Inferior parietal cortex (tissue), 1 donor: Measurements from ENCODE around the gene B3GALNT2.
"Not testable (repeated sequence)": the region's sequence is repeated elsewhere in the genome, so short reads cannot be mapped to it uniquely, and the experiment has no call there.

Experiments
- DNase-seq: peaks from one replicate; pipeline ENCODE4 v3.0.0-alpha.2; 2016; ENCODE audit errors: extremely low spot score

Gene B3GALNT2

DNA sequence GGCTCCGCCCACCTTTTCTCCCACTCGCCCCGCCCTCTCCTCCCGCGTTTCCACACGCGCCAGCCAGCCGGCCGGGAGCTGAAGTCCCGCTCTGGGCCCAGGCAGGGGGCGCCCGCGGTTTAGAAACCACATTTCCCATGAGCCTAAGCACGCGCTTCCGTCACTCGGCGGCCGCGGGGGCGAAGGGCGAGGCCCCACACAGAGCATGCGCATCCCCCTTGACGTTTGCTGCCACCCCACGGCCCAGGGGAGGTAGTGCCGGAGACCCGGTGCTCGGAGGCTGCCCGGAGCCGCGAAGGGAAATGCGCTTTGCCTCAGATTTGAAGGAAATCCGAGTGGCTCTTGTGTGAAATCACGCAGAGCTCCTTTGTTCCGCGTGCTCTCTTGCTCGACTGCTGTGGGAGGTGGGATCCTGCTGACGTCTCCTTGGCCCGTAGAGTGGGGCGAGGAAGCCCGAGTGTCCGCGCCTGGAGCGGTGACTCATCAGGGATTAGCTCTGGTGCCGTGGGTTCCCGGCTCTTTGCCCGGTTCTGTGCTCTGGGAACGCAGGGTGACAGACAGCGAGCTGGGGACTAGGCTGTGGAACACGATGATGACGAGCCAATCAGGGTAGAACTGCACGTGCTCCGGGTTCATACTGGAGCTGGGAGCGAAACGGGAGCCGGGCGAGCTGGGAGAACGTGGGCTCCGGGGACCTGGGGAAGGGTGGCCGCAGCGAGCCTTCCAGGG lies 406 bp upstream of the B3GALNT2 start:
- peak; percentile 99 for DNase-seq

GRCh38 chr1:235503403-235504121 lies 690 bp downstream of the B3GALNT2 start:
- peak; percentile 47 for DNase-seq

DNA sequence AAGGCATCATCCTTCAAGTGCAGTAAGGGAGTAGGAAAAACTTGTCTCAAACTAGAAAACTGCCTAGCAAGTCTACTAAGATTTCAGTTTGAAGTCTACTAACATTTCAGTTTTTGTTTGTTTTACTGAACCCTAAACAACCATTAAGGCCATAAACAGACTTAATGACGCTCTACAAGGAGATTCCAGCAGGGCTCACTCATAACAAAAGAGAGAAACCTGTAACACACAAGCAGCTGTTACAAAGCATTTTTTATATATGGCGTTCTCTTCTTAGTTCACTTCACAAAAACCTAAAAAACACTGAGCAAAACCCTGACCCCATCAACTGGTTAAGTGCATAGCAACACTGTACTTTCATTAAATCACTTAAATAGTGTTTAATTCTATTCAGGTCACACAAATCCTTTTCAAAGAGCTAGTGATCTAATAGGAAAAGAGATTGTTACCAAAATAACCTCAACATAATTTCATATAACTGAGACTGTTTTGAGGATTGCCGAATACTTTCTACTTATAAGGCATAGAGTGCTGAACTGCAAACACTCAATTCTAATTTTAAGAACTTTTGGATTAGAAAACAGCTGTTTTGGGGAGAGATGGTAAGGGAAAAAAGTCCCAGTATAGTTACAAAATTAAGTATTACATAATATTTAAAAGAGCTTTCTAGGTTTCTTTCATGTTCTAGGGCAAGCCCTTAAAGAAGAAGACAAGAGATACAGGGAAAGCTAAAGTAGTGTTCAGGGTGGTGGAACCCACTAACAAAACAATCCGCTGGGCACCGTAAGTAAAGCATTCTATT lies 1.4 kb downstream of the B3GALNT2 start:
- peak; percentile 11 for DNase-seq

DNA sequence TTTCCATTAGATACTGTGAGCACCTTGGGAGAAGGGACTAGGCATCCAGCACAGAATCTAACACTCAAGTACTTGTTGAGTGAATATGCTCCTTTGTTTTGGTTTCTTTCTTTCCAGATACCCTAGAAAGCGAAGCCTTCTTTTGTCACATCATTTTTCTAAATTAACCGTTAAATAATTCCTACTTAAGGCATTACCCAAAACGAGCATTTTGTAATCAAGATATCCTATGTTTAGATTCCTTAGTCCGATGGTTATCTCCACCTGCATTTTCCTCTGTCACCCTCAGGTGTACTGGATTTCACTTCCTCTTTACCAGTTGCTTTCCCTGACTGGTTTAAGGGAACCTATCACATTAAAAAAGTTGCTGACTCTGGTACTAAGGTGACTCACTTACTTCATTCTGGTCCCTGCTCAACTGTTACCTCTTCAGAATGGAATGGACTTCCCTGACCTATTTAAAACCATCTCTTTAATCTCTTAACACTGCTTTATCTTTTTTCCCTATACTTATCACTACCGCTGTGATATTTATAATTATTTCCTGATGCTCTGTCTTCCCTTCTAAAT lies 3.2 kb downstream of the B3GALNT2 start:
- DNase-seq = no peak

DNA sequence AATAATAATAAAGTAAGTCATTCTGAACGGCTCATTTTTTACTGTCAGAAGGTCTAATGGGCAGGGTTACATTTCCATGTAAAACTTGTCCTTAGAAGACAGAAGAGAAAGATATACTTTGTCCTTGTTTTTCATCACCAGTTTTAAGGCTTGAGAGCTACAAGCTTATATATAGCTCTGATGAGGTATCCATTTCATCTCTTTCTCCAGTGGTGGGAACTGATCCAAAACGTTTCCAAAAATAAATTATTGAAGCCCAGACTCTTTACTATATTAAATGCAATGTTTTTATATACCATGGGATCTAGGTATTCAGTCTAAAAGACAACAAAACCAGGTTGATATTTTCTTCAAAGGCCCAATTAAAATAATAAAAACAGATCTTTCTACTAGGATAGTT lies 8.7 kb downstream of the B3GALNT2 start:
- no peak for DNase-seq

GRCh38 chr1:235495030-235495429 lies 9.2 kb downstream of the B3GALNT2 start:
- DNase-seq = no peak

GRCh38 chr1:235494531-235494930 lies 9.7 kb downstream of the B3GALNT2 start:
- no peak for DNase-seq

- DNase-seq = no peak
Measured at GRCh38 chr1:235491644-235492043, 12.6 kb downstream of the B3GALNT2 start.

DNA sequence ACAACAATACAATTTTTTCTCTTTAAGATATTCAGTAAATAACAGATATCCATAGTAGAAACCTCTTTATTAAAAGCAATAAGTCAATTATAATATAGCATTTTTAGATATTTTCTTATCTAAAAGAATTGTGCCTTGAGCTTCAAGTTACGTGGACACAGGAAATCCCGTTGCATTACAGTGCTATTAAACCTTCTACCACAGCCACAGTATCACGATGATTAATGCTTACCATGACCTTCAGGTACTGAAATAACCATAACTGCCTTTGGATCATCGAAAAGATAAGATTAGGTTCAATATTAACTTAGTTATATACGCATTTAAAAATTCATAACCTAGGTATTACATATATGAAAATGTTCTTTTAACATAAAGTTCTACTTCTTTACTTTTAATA lies 17.9 kb downstream of the B3GALNT2 start:
- DNase-seq = no peak

DNA sequence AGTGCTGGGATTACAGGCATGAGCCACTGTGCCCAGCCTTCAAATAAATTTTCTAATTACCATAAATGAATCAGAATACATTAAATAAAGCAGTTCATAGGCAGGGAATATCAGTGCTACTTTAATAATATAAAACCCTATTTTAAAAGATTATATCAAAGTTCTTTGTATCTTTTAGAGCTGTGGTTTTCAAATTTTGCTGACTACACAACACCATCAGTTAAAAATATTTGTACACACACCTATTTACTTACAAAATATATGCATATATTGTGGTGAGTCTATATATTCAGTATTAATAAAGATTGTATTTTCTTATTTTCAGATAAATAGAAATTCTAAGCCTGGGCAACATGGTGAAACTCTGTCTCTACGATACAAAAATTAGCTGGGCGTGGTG lies 18.7 kb downstream of the B3GALNT2 start:
- no peak for DNase-seq

GRCh38 chr1:235483090-235483489 lies 21.2 kb downstream of the B3GALNT2 start:
- DNase-seq = no peak

DNA sequence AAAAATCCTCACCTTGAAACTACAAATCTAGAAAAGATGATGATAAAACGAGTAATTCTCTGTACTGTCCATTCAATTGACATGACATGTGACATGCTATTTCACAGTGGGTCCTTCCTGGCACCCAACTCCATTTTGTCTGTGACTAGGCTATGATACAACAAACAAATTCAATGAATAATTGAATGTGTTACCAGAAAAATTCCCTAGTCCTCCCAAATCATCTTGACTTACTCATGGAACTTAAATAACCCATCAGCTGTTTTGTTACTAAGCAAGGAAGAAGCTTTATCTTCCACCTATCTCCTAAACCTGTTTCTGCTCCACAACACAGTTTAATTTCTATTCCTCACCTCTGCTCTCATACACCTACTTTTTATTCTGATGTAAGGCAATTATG lies 30.4 kb downstream of the B3GALNT2 start:
- DNase-seq = no peak

GRCh38 chr1:235470741-235471439 lies 33.4 kb downstream of the B3GALNT2 start:
- DNase-seq = no peak

DNA sequence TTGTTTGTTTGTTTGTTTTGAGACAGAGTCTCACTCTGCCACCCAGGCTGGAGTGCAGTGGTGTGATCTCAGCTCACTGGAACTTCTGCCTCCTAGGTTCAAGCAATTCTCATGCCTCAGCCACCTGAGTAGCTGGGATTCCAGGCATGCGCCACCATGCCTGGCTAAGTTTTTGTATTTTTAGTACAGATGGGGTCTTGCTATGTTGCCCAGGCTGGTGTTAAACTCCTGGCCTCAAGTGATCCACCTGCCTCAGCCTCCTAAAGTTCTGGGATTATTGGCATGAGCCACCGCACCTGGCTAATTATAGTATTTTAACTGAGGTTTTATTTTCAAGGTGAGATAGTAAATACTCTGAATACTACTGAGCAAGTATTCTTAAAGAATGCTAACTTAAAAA lies 34.4 kb downstream of the B3GALNT2 start:
- DNase-seq = not testable (repeated sequence)

- DNase-seq = no peak
Measured at GRCh38 chr1:235468970-235469369, 35.3 kb downstream of the B3GALNT2 start.

DNA sequence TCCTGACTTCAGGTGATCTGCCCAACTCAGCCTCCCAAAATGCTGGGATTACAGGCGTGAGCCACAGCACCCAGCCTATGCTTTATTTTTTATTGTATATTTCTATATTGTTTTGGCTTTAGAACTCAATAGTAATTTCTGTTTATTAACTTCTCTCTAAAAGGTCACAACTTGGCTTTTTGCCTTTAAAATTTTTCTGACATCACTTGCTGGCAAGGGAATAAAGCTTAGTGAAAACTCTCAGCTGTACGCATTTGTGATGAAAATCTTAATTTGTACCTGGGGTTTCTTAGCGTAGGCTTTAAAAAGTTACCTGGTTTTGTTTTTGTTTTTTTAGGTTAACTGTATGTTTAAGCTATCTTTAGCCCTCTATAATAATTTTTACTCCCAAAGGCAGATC lies 36.2 kb downstream of the B3GALNT2 start:
- no peak for DNase-seq

DNA sequence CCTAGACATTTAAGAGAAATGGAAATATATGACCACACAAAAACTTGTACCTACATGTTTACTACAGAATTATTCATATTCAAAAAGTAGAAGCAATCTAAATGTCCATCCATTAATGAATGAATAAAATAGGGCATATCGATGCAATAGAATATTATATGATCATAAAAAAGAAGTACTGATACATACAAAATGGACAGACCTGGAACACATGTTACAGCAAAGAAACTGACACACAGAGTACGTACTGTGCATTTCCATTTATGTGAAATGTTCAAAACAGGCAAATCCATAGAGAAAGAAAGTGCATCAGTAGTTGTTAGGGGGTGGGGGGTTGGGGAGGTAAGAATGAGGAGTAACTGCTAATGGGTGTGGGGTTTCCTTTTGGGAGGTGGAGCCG lies 39.2 kb downstream of the B3GALNT2 start:
- no peak for DNase-seq

DNA sequence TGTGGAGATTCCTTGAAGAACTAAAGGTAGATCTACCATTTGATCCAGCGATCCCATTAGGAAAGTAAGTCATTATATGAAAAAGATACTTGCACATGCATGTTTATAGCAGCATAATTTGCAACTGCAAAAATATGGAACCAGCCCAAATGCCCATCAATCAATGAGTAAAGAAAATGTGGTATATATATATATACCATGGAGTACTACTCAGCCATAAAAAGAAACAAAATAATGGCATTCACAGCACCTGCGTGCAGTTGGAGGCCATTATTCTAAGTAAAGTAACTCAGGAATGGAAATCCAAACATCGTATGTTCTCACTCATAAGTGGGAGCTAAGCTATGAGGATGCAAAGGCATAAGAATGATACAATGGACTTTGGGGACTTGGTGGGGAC lies 41.4 kb downstream of the B3GALNT2 start:
- DNase-seq = not testable (repeated sequence)

DNA sequence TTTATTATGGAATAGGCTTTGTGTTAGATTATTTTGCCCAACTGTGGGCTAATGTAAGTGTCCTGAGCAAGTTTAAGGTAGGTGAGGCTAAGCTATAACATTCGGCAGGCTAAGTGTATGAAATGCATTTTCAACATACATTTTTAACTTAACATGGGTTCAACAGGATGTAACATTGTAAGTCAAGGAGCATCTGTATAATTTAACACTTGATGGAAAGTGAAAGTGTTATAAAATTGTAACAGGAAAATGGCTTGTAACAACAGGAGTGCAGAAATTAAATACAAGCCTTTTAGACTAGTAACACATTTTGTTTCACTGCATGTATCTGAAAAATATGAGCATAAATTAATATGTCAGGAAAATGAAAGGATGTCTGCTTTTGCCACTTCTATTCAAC lies 42.3 kb downstream of the B3GALNT2 start:
- no peak for DNase-seq

- DNase-seq = no peak
Measured at GRCh38 chr1:235460770-235461169, 43.5 kb downstream of the B3GALNT2 start.

- not testable (repeated sequence) for DNase-seq
Measured at GRCh38 chr1:235457856-235458255, 46.4 kb downstream of the B3GALNT2 start.

DNA sequence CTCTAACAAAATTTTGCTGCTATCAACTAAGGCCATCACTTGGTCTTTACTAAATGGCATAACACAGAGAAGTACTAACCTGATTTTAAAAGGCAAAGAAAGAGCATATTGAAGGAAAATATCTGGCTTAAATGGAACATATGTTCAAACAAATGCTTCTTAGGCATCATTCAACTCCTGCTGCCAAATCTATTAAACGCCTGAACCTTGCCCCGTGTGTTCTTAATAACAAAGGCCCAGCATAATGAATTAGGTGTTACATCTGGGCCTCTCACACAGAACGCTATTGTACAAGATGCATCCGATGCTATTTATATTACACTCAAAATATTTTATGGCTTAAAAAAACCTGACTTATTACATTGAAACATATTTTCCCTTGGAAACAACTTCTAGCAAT lies 48.4 kb downstream of the B3GALNT2 start:
- no peak for DNase-seq
